Right cardiac atrium (tissue), 5 donors: ENCODE measurements around the gene SRM. TPM values are rescaled to one million over a fixed set of nuclear protein-coding genes. Genes with fewer than 3 reads are reported as not detected.
"Not testable (repeated sequence)": the region's sequence is repeated elsewhere in the genome, so short reads cannot be mapped to it uniquely, and the experiment has no call there.

Experiments
- ATAC-seq, 2 donors: fragments of 200-7000 bp; cut with Tn5 transposase; one replicate each; pipeline versions ENCODE4 v1.8.0 to v1.9.1; 2020; ENCODE audit warnings: moderate library complexity in 2 of 2, mild to moderate bottlenecking in 1 of 2
- DNase-seq, 3 donors: peaks; one replicate each; pipeline ENCODE4 v3.0.0-alpha.2; 2020
- H3K27ac ChIP-seq: one replicate; pipeline ENCODE4 v1.5.1; 2013; ENCODE audit warnings: mild to moderate bottlenecking, low read length, control low read depth, moderate library complexity
- H3K27me3 ChIP-seq: one replicate; pipeline ENCODE4 v1.6.1; 2013; ENCODE audit not compliant: control insufficient read depth, insufficient read depth
- H3K4me1 ChIP-seq: one replicate; pipeline ENCODE4 v1.6.1; 2013; ENCODE audit warnings: low read length; ENCODE audit not compliant: control insufficient read depth, insufficient read depth
- H3K4me3 ChIP-seq: one replicate; pipeline ENCODE4 v1.5.1; 2013; ENCODE audit warnings: low read length, control low read depth
- H3K9me3 ChIP-seq: one replicate; pipeline ENCODE4 v1.6.1; 2013; ENCODE audit warnings: low read length; ENCODE audit not compliant: control insufficient read depth
- WGBS: extraction: QIAGEN DNeasy Blood & Tissue Kit; methylation state at CpG from one replicate; pipeline ENCODE4 v1.1.7; 2013; 5-methylcytosine and 5-hydroxymethylcytosine counted together
- intact Hi-C, 4 donors: fragments of 100-400 bp; cut with DNase I; formaldehyde crosslinking; loops; one replicate each; pipeline versions ENCODE4 v1.11.0 to v1.14.0; 2022 to 2023
- polyA plus RNA-seq: library from polyadenylated mRNA; stranded (reverse); fragments of 200-250 nt; gene quantifications from one replicate; pipeline ENCODE4 v1.2.3, GENCODE V29; 2013
- total RNA-seq, 4 donors: library from RNA; stranded (reverse); fragmentation: NEBNext Ultra II Directional; extraction: Animal tissue kit (Norgen Biotek cat#: 25700); gene quantifications; one replicate each; pipeline ENCODE4 v1.2.1, GENCODE V29; 2021
- donor health status: healthy with polysubstance abuse.
- donor health status: DM: no; HTN: yes; CAD: no.
- donor health status: DM: no; HTN: no; CAD: no.
- donor health status: DM: no; HTN: yes; CAD: no; lungs with severe emphysema.
- donor health status: DM: yes; HTN: yes; CAD: no.

The SRM gene
- total and polyA plus RNA-seq, 5 donors: 43.6 to 72.6 (median 62.2) TPM

- Histone ChIP-seq H3K27me3 (no peaks in the 10 kb centered on the region), H3K4me3 (no peak overlapping the region), H3K9me3 (no peaks in the 10 kb centered on the region), H3K4me1 (no peaks in the 10 kb centered on the region), H3K27ac (no peak overlapping the region)
- ATAC-seq: no peak
- intact Hi-C loops: no loop called here
- WGBS: 73% methylated on average over 6 of the region's 6 CpGs
- DNase-seq: no peak
These were observed 32.5 kb downstream of the SRM start for GRCh38 chr1:11027316-11027715.

GRCh38 chr1:11026903-11027302 is 32.9 kb downstream of the SRM start:
- no peaks in the 10 kb centered on the region for H3K27me3 ChIP-seq
- DNase-seq: no peak
- no peak overlapping the region for H3K27ac ChIP-seq
- no peaks in the 10 kb centered on the region for H3K9me3 ChIP-seq
- no peak overlapping the region for H3K4me3 ChIP-seq
- intact Hi-C loops: no loop called here
- 94% methylated on average over 5 of the region's 5 CpGs for WGBS
- no peaks in the 10 kb centered on the region for H3K4me1 ChIP-seq
- no peak for ATAC-seq

- no peak for ATAC-seq
- no peaks in the 10 kb centered on the region for H3K4me1 ChIP-seq
- 70% methylated on average over 1 of the region's 1 CpG for WGBS
- intact Hi-C loops: no loop called here
- no peak overlapping the region for H3K4me3 ChIP-seq
- H3K27ac ChIP-seq: no peak overlapping the region
- DNase-seq: no peak
- no peaks in the 10 kb centered on the region for H3K9me3 ChIP-seq
- no peaks in the 10 kb centered on the region for H3K27me3 ChIP-seq
These were observed 33.8 kb downstream of the SRM start for GRCh38 chr1:11026052-11026451.

GRCh38 chr1:11025618-11026017 is 34.2 kb downstream of the SRM start:
- Histone ChIP-seq H3K4me1 (no peaks in the 10 kb centered on the region), H3K27me3 (no peaks in the 10 kb centered on the region), H3K4me3 (no peak overlapping the region), H3K9me3 (no peaks in the 10 kb centered on the region), H3K27ac (no peak overlapping the region)
- intact Hi-C loops: no loop called here
- no peak for ATAC-seq
- no peak for DNase-seq
- 96% methylated on average over 1 of the region's 1 CpG for WGBS

GRCh38 chr1:11024874-11025203 is 35.0 kb downstream of the SRM start:
- 80% methylated on average over 2 of the region's 2 CpGs for WGBS
- H3K27ac ChIP-seq: no peak overlapping the region
- ATAC-seq (no peak), DNase-seq (no peak)
- no peak overlapping the region for H3K4me3 ChIP-seq
- H3K9me3 ChIP-seq: no peaks in the 10 kb centered on the region
- no peaks in the 10 kb centered on the region for H3K4me1 ChIP-seq
- H3K27me3 ChIP-seq: no peaks in the 10 kb centered on the region
- intact Hi-C loops: no loop called here

GRCh38 chr1:11024154-11024873 is 35.5 kb downstream of the SRM start:
- no peak overlapping the region for H3K27ac ChIP-seq
- intact Hi-C loops: no loop called here
- 87% methylated on average over 3 of the region's 3 CpGs for WGBS

GRCh38 chr1:11023201-11023600 is 36.6 kb downstream of the SRM start:
- Histone ChIP-seq H3K4me3 (no peak overlapping the region), H3K9me3 (no peaks in the 10 kb centered on the region), H3K27ac (no peak overlapping the region), H3K27me3 (no peaks in the 10 kb centered on the region), H3K4me1 (no peaks in the 10 kb centered on the region)
- 91% methylated on average over 14 of the region's 14 CpGs for WGBS
- no peak for ATAC-seq
- no peak for DNase-seq
- intact Hi-C loops: no loop called here

More at GRCh38 chr1:11024154-11024873, 35.5 kb downstream of the SRM start:
- DNase-seq (no peak), ATAC-seq (no peak)
- Histone ChIP-seq H3K4me1 (no peaks in the 10 kb centered on the region), H3K27me3 (no peaks in the 10 kb centered on the region), H3K9me3 (no peaks in the 10 kb centered on the region), H3K4me3 (no peak overlapping the region)

- 88% methylated on average over 7 of the region's 7 CpGs for WGBS
- DNase-seq (no peak), ATAC-seq (no peak)
- H3K27ac ChIP-seq: no peak overlapping the region
- no peaks in the 10 kb centered on the region for H3K9me3 ChIP-seq
- H3K4me3 ChIP-seq: no peak overlapping the region
- no peaks in the 10 kb centered on the region for H3K4me1 ChIP-seq
- intact Hi-C loops: no loop called here
- no peaks in the 10 kb centered on the region for H3K27me3 ChIP-seq
These were observed 39.8 kb downstream of the SRM start for GRCh38 chr1:11019971-11020370.

GRCh38 chr1:11019358-11019757 is 40.5 kb downstream of the SRM start:
- WGBS: 81% methylated on average over 8 of the region's 8 CpGs
- H3K27me3 ChIP-seq, ATAC-seq, H3K4me3 ChIP-seq, intact Hi-C loops, H3K9me3 ChIP-seq, H3K27ac ChIP-seq, H3K4me1 ChIP-seq, DNase-seq: not testable (repeated sequence)

GRCh38 chr1:11013160-11013531 is 46.7 kb downstream of the SRM start:
- H3K27ac ChIP-seq: peak overlapping the region; percentile 6
- H3K4me3 ChIP-seq: peak overlapping the region; percentile 53
- H3K9me3 ChIP-seq: no peaks in the 10 kb centered on the region
- H3K27me3 ChIP-seq: no peaks in the 10 kb centered on the region
- DNase-seq: no peak
- peak in 1 of 2 donors; percentile 1 for ATAC-seq
- peaks cover 4% of the 10 kb centered on the region for H3K4me1 ChIP-seq
- intact Hi-C loops: no loop called here
- WGBS: 2% methylated on average over 11 of the region's 11 CpGs

- intact Hi-C loops: no loop called here
- Histone ChIP-seq H3K4me3 (peak within 1 kb of the TSS; percentile 53), H3K27me3 (no peaks in the 10 kb centered on the region), H3K27ac (peak within 1 kb of the TSS; percentile 69), H3K4me1 (peaks cover 4% of the 10 kb centered on the region), H3K9me3 (no peaks in the 10 kb centered on the region)
- DNase-seq (peak; percentile 91 to 96 (median 95)), ATAC-seq (peak; percentile 97)
- WGBS: under 1% methylated on average over 94 of the region's 94 CpGs
These were observed 47.3 kb downstream of the SRM start, which contains the start of gene TARDBP for GRCh38 chr1:11012260-11013159. TSS of gene TARDBP (plus strand) at chr1:11012654. CDS start at chr1:11013728, 1,074 bp downstream.
